ENCODE data around the gene PTPN1.

DNA sequence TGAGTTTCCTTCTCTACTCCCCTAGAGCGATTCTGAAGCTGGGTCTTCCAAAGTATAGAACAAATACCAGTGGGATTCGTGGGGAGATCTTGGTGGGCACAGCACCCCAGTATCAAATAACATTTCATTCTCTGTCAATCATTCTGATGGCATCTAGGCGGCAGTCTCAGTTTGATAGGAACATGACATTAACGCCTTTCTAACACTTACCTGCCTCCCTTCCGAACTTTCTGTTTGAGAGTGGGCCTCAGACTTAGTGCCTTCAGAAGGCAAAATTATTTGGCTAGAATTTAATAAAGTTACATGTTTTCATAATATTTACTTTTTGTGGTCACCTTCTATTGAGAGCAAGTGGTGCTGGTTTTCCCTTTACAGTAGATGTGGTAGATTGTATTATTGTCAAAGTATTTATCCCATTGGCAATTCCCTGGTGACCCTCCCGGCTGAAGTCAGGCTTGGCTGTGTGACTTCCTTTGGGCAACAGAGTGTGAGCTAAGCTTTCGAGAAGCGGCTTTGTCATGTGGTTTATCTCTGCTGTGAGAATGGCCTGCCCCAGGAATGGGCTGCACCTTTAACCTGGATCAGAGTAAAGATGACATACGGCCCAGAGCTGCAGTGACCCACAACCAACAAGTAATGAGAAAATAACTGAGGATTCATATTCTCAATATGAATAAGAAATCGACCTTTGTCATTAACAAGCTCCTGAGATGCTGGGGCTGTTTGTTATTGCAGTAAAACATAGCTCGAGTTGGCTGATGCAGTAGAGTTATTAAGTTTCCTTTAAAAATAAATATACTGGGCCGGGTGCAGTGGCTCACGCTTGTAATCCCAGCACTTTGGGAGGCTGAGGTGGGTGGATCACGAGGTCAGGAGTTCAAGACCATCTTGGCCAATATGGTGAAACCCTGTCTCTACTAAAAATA is 45.2 kb upstream of the PTPN1 start:
- TF ChIP-seq POLR2A (IDR thresholded peaks at IDR 0.05; ENCODE audit: low read depth, low read length): no peak
- TF ChIP-seq TAF1 (IDR thresholded peaks at IDR 0.05; ENCODE audit: low read depth, low read length): no peak
